A549 treated with AZD9567 at 1 μM for 4 hours (cell line): ENCODE measurements around the gene BCAR1. TPM values are rescaled to one million over a fixed set of nuclear protein-coding genes. Genes with fewer than 3 reads are reported as not detected.

Experiments
- total RNA-seq: library from RNA; stranded (reverse); fragments of 200-300 nt; extraction: Qiagen RNA extraction; gene quantifications from 5 replicates; pipeline ENCODE4 v1.2.3, GENCODE V29; 2022; ENCODE audit not compliant: insufficient read depth

BCAR1 gene
- 83.2 to 112 TPM (median 109 TPM) in 5 replicates for total RNA-seq

GRCh38 chr16:75251280-75252048, at the start of gene BCAR1:
Gene BCAR1 (minus strand): TSS chr16:75251624. CDS start chr16:75251482, 142 bp downstream.

GRCh38 chr16:75218256-75219076, 33.0 kb downstream of the BCAR1 start, which contains the start of gene CTRB1:
Gene CTRB1 (plus strand): TSS chr16:75218988. CDS start chr16:75219008, 20 bp downstream.

GRCh38 chr16:75206749-75207451, 44.5 kb downstream of the BCAR1 start, which contains the start of gene CTRB2:
Gene CTRB2 (minus strand): TSS chr16:75207161. CDS start chr16:75207141, 20 bp downstream.

Other genes starting within 250 kb of the BCAR1 start
- gene LDHD, start 134.8 kb downstream of the BCAR1 start, total RNA-seq: 0.63 to 1.4 TPM (median 0.85 TPM) in 5 replicates
- 10.9 to 19.2 TPM (median 12.1 TPM) in 5 replicates for gene ZFP1, start 103.1 kb downstream of the BCAR1 start, total RNA-seq
- gene CTRB2, start 44.5 kb downstream of the BCAR1 start, total RNA-seq: 0.21 TPM in 1 of 5 replicates, not detected in the others
- gene CTRB1, start 32.6 kb downstream of the BCAR1 start, total RNA-seq: not detected in 5 replicates
- 53.9 to 76.5 TPM (median 61.0 TPM) in 5 replicates for gene CFDP1, start 181.9 kb upstream of the BCAR1 start, total RNA-seq
- gene TMEM170A, start 213.1 kb upstream of the BCAR1 start, total RNA-seq: 15.2 to 18.3 TPM (median 16.9 TPM) in 5 replicates
- 0.12 to 0.20 TPM (median 0.14 TPM) in 4 of 5 replicates, not detected in the other for gene CHST6, start 243.8 kb upstream of the BCAR1 start, total RNA-seq